ENCODE measurements around the gene CHST7. TPM values are rescaled to one million over a fixed set of nuclear protein-coding genes. Genes with fewer than 3 reads are reported as not detected.

CHST7 gene
- total RNA-seq, 2 donors from 2014 or later = 33.6 to 50.5 TPM

- H3K4me3 ChIP-seq = no peak overlapping the region
- H3K36me3 ChIP-seq = no peaks in the 10 kb centered on the region
- no peak for TF ChIP-seq CTCF (IDR thresholded peaks at IDR 0.05)
- H3K27ac ChIP-seq = peak overlapping the region; percentile 39 to 56
- H3K9me3 ChIP-seq = no peaks in the 10 kb centered on the region
- H3K27me3 ChIP-seq = no peaks in the 10 kb centered on the region
- no peak for DNase-seq (ENCODE audit: low spot score)
- peaks cover 0 to 34% of the 10 kb centered on the region in 2 donors for H3K4me1 ChIP-seq
Observed at GRCh38 chrX:46601283-46601682, 27.7 kb downstream of the CHST7 start.

DNA sequence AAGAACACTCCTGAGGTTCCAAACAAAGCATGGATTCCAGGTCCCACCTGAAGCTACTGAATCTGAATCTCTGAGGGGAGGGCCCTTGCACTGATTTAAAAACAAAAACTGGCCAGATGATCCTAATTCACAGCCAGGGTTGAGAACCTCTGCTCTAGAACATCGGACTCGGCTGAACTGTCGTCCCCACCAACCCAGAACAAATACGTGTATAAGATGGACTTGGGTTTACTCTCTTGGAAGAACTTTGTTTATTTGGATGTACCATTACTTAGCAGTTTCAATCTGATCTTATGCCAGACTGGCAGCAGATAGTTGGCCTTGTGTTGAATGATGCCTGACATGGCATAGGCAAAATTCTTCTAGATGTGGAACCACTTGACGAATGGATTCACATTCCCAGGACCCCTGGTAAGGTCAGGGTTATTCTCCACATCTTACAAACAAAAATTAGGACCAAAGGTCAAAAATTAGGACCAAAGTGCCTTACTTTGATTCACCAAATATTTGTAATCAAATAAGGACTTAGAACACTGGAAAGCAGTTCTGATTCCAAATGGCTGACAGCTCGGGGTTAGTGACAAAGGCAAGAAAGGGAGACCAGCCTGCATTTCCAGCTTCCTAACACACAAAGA is 29.0 kb downstream of the CHST7 start:
- Histone ChIP-seq H3K36me3 (no peaks in the 10 kb centered on the region), H3K4me1 (peaks cover 0 to 34% of the 10 kb centered on the region in 2 donors), H3K9me3 (no peaks in the 10 kb centered on the region), H3K27ac (peak overlapping the region in 1 of 2 donors; percentile 56), H3K27me3 (no peaks in the 10 kb centered on the region), H3K4me3 (no peak overlapping the region)
- TF ChIP-seq CTCF (IDR thresholded peaks at IDR 0.05) = no peak
- no peak for DNase-seq (ENCODE audit: low spot score)

DNA sequence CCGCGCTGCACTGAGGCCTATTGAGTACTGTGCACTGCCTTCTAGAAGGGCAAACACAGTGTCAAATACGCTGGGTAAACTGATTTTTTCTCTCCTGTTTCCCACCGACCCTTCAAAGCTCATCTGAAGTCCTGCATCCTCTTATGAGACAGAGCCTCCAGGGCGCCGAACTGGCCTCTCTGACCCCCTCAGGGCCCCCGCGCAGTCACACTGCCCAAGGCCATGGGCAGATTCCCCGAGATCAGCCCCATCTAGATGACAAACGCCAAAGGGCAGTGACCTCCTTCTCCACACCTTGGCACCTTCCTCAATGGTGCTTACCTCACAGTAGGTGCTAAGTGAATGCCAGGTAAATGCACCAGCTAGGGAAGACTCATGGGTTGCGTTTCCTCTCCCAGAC is 34.4 kb downstream of the CHST7 start:
- H3K4me3 ChIP-seq = no peak overlapping the region
- H3K9me3 ChIP-seq = no peaks in the 10 kb centered on the region
- no peaks in the 10 kb centered on the region for H3K27me3 ChIP-seq
- DNase-seq (ENCODE audit: low spot score) = no peak
- H3K4me1 ChIP-seq = peaks cover 0 to under 1% of the 10 kb centered on the region in 2 donors
- no peak for TF ChIP-seq CTCF (IDR thresholded peaks at IDR 0.05)
- H3K27ac ChIP-seq = no peak overlapping the region
- H3K36me3 ChIP-seq = no peaks in the 10 kb centered on the region

DNA sequence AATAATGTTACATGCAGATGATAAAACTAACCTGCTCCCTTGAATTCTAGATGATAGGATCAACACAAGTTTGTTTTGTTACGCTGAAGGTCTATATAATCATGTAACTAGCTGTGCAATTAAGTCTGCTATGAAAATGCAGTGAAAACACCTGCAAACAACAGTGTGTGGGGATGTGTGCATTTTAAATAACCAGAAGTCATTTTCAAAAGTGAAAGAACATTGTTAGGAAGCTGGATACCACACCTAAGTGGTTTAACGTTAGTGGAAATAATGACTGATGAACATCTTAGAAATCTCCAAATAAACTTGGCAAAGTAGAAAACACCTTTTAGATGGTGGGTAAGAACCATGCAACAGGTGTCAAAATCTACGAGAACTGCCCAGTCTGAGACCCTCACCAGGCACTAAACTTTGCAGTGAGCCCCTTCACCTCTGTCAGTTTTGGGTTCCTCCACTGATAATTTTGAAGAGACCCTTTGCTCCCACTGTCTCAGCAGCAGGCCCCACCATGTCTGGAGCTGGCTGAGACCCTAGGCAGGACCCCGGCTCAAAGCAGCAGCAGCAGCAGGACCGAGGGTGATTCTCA is 36.6 kb downstream of the CHST7 start:
- Histone ChIP-seq H3K36me3 (no peaks in the 10 kb centered on the region), H3K27me3 (no peaks in the 10 kb centered on the region), H3K9me3 (no peaks in the 10 kb centered on the region), H3K27ac (no peak overlapping the region), H3K4me1 (no peaks in the 10 kb centered on the region), H3K4me3 (no peak overlapping the region)
- DNase-seq (ENCODE audit: low spot score) = no peak
- TF ChIP-seq CTCF (IDR thresholded peaks at IDR 0.05) = no peak

GRCh38 chrX:46611658-46612362 is 38.2 kb downstream of the CHST7 start:
- TF ChIP-seq CTCF (IDR thresholded peaks at IDR 0.05) = no peak
- no peak overlapping the region for H3K27ac ChIP-seq
- no peaks in the 10 kb centered on the region for H3K27me3 ChIP-seq
- H3K9me3 ChIP-seq = no peaks in the 10 kb centered on the region
- no peaks in the 10 kb centered on the region for H3K4me1 ChIP-seq
- H3K4me3 ChIP-seq = no peak overlapping the region
- DNase-seq (ENCODE audit: low spot score) = no peak
- H3K36me3 ChIP-seq = no peaks in the 10 kb centered on the region
